ENCODE data around the gene PRKCI. TPM values are rescaled to one million over a fixed set of nuclear protein-coding genes. Genes with fewer than 3 reads are reported as not detected.

Gene PRKCI
- total and polyA plus RNA-seq, 2 donors (not counting 1 experiment from before 2014, with no cell fraction given), result 1.8 to 11.1 TPM

GRCh38 chr3:170204023-170204472, 18.2 kb upstream of the PRKCI start:
- no peak overlapping the region for H3K4me2 ChIP-seq (replicated peaks; ENCODE audit: low read depth, low read length, poor library complexity, severe bottlenecking)
- H3K27me3 ChIP-seq (replicated peaks in 1 of 4; ENCODE audit: control extremely low read depth in 1 of 4, control insufficient read depth in 3 of 4, insufficient read depth in 4 of 4, low read length in 3 of 4), result peaks cover 0 to 15% (median 2%) of the 10 kb centered on the region in 4 experiments
- H3K4me1 Mint-ChIP-seq, result no peaks in the 10 kb centered on the region
- intact Hi-C loops (cut with micrococcal nuclease), result no loop called here
- H3K27ac Mint-ChIP-seq, result no peak overlapping the region
- H3K4me1 ChIP-seq (ENCODE audit: control insufficient read depth in 2 of 2, insufficient read depth in 2 of 2, low read length in 2 of 2), result no peaks in the 10 kb centered on the region
- no peaks in the 10 kb centered on the region for H3K36me3 ChIP-seq (replicated peaks in 1 of 2; ENCODE audit: control extremely low read depth in 1 of 2, control insufficient read depth in 1 of 2, extremely low read depth in 1 of 2, insufficient read depth in 2 of 2, low read length in 1 of 2)
- H3K79me2 ChIP-seq (ENCODE audit: control insufficient read depth, insufficient read depth, low read length), result no peaks in the 10 kb centered on the region
- CTCF ChIA-PET, result no interaction called here
- peaks cover 23% of the 10 kb centered on the region for H3K27me3 Mint-ChIP-seq
- H2AFZ ChIP-seq (ENCODE audit: insufficient read depth, low read depth, low read length, poor library complexity, severe bottlenecking), result no peak overlapping the region
- WGBS (ENCODE audit: insufficient coverage), result 90% methylated on average over 2 of the region's 3 CpGs
- no peak overlapping the region for H3K27ac ChIP-seq (ENCODE audit: low read length in 2 of 2)
- no peaks in the 10 kb centered on the region for H3K9me3 Mint-ChIP-seq (ENCODE audit: insufficient read depth)
- no peak for ATAC-seq (ENCODE audit: low read depth)
- H4K20me1 ChIP-seq (ENCODE audit: control insufficient read depth, insufficient read depth, low read length, poor library complexity, severe bottlenecking), result no peaks in the 10 kb centered on the region
- H3K9me3 ChIP-seq (ENCODE audit: control extremely low read depth in 1 of 3, control insufficient read depth in 2 of 3, insufficient read depth in 1 of 3, low read length in 2 of 3), result peaks cover 0 to 4% (median 0%) of the 10 kb centered on the region in 3 donors
- POLR2A ChIA-PET, result interaction anchor here (0.7 kb wide), 1 partner anchor 15 kb away, joined by 5 read pairs; no protein-coding TSS in a partner anchor
- no peak overlapping the region for H3K4me3 Mint-ChIP-seq
- DNase-seq, result no peak
- H3K9ac ChIP-seq (ENCODE audit: low read length), result no peak overlapping the region
- no peak for TF ChIP-seq CTCF (IDR thresholded peaks at IDR 0.05)
- no peak for TF ChIP-seq EZH2 (IDR thresholded peaks at IDR 0.05; ENCODE audit: borderline replicate concordance, insufficient read depth, low read depth, low read length, poor library complexity, severe bottlenecking)
- H3K4me3 ChIP-seq (ENCODE audit: control extremely low read depth in 1 of 5, extremely low read depth in 1 of 5, insufficient read depth in 1 of 5, low read depth in 2 of 5, low read length in 4 of 5), result no peak overlapping the region

- Histone ChIP-seq H3K27me3 (replicated peaks in 1 of 4; ENCODE audit: control extremely low read depth in 1 of 4, control insufficient read depth in 3 of 4, insufficient read depth in 4 of 4, low read length in 3 of 4) (peaks cover 0 to 15% (median 2%) of the 10 kb centered on the region in 4 experiments), H3K27ac (ENCODE audit: low read length in 2 of 2) (no peak overlapping the region), H3K36me3 (replicated peaks in 1 of 2; ENCODE audit: control extremely low read depth in 1 of 2, control insufficient read depth in 1 of 2, extremely low read depth in 1 of 2, insufficient read depth in 2 of 2, low read length in 1 of 2) (no peaks in the 10 kb centered on the region), H3K9ac (ENCODE audit: low read length) (no peak overlapping the region), H3K9me3 (ENCODE audit: control extremely low read depth in 1 of 3, control insufficient read depth in 2 of 3, insufficient read depth in 1 of 3, low read length in 2 of 3) (peaks cover 0 to 8% (median 0%) of the 10 kb centered on the region in 3 donors), H4K20me1 (ENCODE audit: control insufficient read depth, insufficient read depth, low read length, poor library complexity, severe bottlenecking) (no peaks in the 10 kb centered on the region), H3K4me1 (ENCODE audit: control insufficient read depth in 2 of 2, insufficient read depth in 2 of 2, low read length in 2 of 2) (no peaks in the 10 kb centered on the region), H3K4me3 (ENCODE audit: control extremely low read depth in 1 of 5, extremely low read depth in 1 of 5, insufficient read depth in 1 of 5, low read depth in 2 of 5, low read length in 4 of 5) (no peak overlapping the region), H3K79me2 (ENCODE audit: control insufficient read depth, insufficient read depth, low read length) (no peaks in the 10 kb centered on the region), H3K4me2 (replicated peaks; ENCODE audit: low read depth, low read length, poor library complexity, severe bottlenecking) (no peak overlapping the region), H2AFZ (ENCODE audit: insufficient read depth, low read depth, low read length, poor library complexity, severe bottlenecking) (no peak overlapping the region)
- 100% methylated on average over 2 of the region's 10 CpGs for WGBS (ENCODE audit: insufficient coverage)
- Mint-ChIP-seq H3K27me3 (peaks cover 23% of the 10 kb centered on the region), H3K4me3 (no peak overlapping the region), H3K4me1 (no peaks in the 10 kb centered on the region), H3K9me3 (ENCODE audit: insufficient read depth) (no peaks in the 10 kb centered on the region), H3K27ac (no peak overlapping the region)
- DNase-seq, result no peak
- no peak for ATAC-seq (ENCODE audit: low read depth)
- POLR2A ChIA-PET, result interaction anchor here (0.7 kb wide), 1 partner anchor 15 kb away, joined by 5 read pairs; no protein-coding TSS in a partner anchor
- CTCF ChIA-PET, result no interaction called here
- intact Hi-C loops (cut with micrococcal nuclease), result no loop called here
- TF ChIP-seq EZH2 (IDR thresholded peaks at IDR 0.05; ENCODE audit: borderline replicate concordance, insufficient read depth, low read depth, low read length, poor library complexity, severe bottlenecking) (no peak), CTCF (IDR thresholded peaks at IDR 0.05) (no peak)
These were observed 17.7 kb upstream of the PRKCI start for GRCh38 chr3:170204509-170204908.
